ENCODE results near the gene NPAS3. TPM values are rescaled to one million over a fixed set of nuclear protein-coding genes. Genes with fewer than 3 reads are reported as not detected.

Gene NPAS3
- total and polyA plus RNA-seq, 2 donors (not counting 3 experiments of a cell fraction or from before 2014, with no cell fraction given), result 0.10 to 0.13 TPM

- dilution Hi-C loops (cut with MboI; ENCODE audit: extremely low pct_ligation_motif_present, low sequenced_read_pairs) (no loop called here), intact Hi-C loops (cut with micrococcal nuclease) (no loop called here)
- no peaks in the 10 kb centered on the region for H3K4me1 ChIP-seq (ENCODE audit: control insufficient read depth, extremely low read depth, insufficient read depth, low read length)
- H3K9me3 ChIP-seq (replicated peaks; ENCODE audit: control insufficient read depth, insufficient read depth, low read length), result no peaks in the 10 kb centered on the region
- no peaks in the 10 kb centered on the region for H3K79me2 ChIP-seq (ENCODE audit: control insufficient read depth, insufficient read depth, low read length)
- FAIRE-seq (no peak), DNase-seq (ENCODE audit: low read depth, low spot score) (no peak)
- TF ChIP-seq EZH2 (IDR thresholded peaks at IDR 0.05; ENCODE audit: borderline replicate concordance, low read depth, low read length, severe bottlenecking), result no peak
- TF ChIP-seq POLR2AphosphoS5 (IDR thresholded peaks at IDR 0.05; ENCODE audit: insufficient read depth, low read depth, low read length), result no peak
- TF ChIP-seq CTCF (IDR thresholded peaks at IDR 0.05; ENCODE audit: extremely low read depth in 1 of 2, insufficient read depth in 1 of 2, low read depth in 1 of 2, low read length in 2 of 2), result no peak
- TF ChIP-seq MYC (IDR thresholded peaks at IDR 0.05; ENCODE audit: low read depth, low read length), result no peak
- no peak for TF ChIP-seq GATA2 (IDR thresholded peaks at IDR 0.05; ENCODE audit: insufficient read depth, insufficient read length, low read depth, low read length)
- TF ChIP-seq POLR2A (IDR thresholded peaks at IDR 0.05; ENCODE audit: low read depth, low read length), result no peak
- no peak for TF ChIP-seq FOS (IDR thresholded peaks at IDR 0.05; ENCODE audit: borderline replicate concordance, insufficient read depth, low read length)
- TF ChIP-seq JUN (IDR thresholded peaks at IDR 0.05; ENCODE audit: borderline replicate concordance, insufficient read depth, insufficient read length, low read depth), result no peak
- no peak for TF ChIP-seq MAX (IDR thresholded peaks at IDR 0.05; ENCODE audit: insufficient read depth, insufficient read length)
- H3K9me1 ChIP-seq (replicated peaks; ENCODE audit: control insufficient read depth, extremely low read depth, insufficient read depth, low read length), result no peaks in the 10 kb centered on the region
- no peaks in the 10 kb centered on the region for H3K36me3 ChIP-seq (ENCODE audit: control insufficient read depth in 2 of 2, extremely low read depth in 1 of 2, insufficient read depth in 2 of 2, low read length in 2 of 2)
- no peak overlapping the region for H3K4me2 ChIP-seq (ENCODE audit: insufficient read depth, low read length)
- H3K4me3 ChIP-seq (replicated peaks in 1 of 3; ENCODE audit: insufficient read depth in 1 of 3, low read depth in 1 of 3, low read length in 3 of 3), result no peak overlapping the region
- H3K27ac ChIP-seq (ENCODE audit: insufficient read depth, low read depth, low read length), result no peak overlapping the region
- no TSS peak for BruUV-seq (replicated peaks)
- ChIA-PET POLR2A (no interaction called here), CTCF (no interaction called here)
- no peak overlapping the region for H2AFZ ChIP-seq (ENCODE audit: low read depth, low read length)
- H3K27me3 ChIP-seq (ENCODE audit: control insufficient read depth in 2 of 2, insufficient read depth in 2 of 2, low read length in 2 of 2), result no peaks in the 10 kb centered on the region
- no peak overlapping the region for H3K9ac ChIP-seq (replicated peaks; ENCODE audit: extremely low read depth, insufficient read depth, low read length)
- H4K20me1 ChIP-seq (replicated peaks; ENCODE audit: control insufficient read depth, extremely low read depth, insufficient read depth, low read length), result no peaks in the 10 kb centered on the region
These were observed 552.4 kb downstream of the NPAS3 start for GRCh38 chr14:33491112-33491511.

Data from endothelial cell of umbilical vein (primary cell).